B cell (primary cell): ENCODE data around the gene PGM1. TPM values are rescaled to one million over a fixed set of nuclear protein-coding genes. Genes with fewer than 3 reads are reported as not detected.

Experiments
- ATAC-seq: fragments of 200-7000 bp; cut with Tn5 transposase; one replicate; pipeline ENCODE4 v1.10.0; 2021; ENCODE audit warnings: low read depth, mild to moderate bottlenecking, moderate number of reproducible peaks, moderate library complexity
- CTCF ChIA-PET: fragments of 350-600 bp; sonication (Branson Sonifier 250); formaldehyde crosslinking; loops from one replicate; lab custom pipeline; 2021; ENCODE audit warnings: antibody characterized with exemption, inconsistent platforms; lab: Charles Lee
- POLR2A ChIA-PET: fragments of 350-600 bp; sonication (Branson Sonifier 250); formaldehyde crosslinking; loops from one replicate; lab custom pipeline; 2021; ENCODE audit warnings: antibody characterized with exemption; lab: Charles Lee
- DNase-seq: peaks from one replicate; pipeline ENCODE4 v3.0.0; 2013
- H2AFZ ChIP-seq: 2 replicates; pipeline ENCODE4 v1.6.1; 2012; ENCODE audit warnings: mild to moderate bottlenecking, low read depth, low read length; ENCODE audit not compliant: insufficient read depth, poor library complexity, severe bottlenecking
- H3K27ac ChIP-seq, 2 donors: 1 replicate in 1 of 2; 2 replicates in 1 of 2; pipeline ENCODE4 v1.5.1; 2012 to 2013; ENCODE audit warnings: low read length in 2 of 2, mild to moderate bottlenecking in 2 of 2, moderate library complexity in 1 of 2
- H3K27me3 ChIP-seq, 4 experiments: fragments of 200-600 bp in 1 of 4; sonication (generic) in 1 of 4; replicated peaks in 1 of 4; 1 replicate in 2 of 4; 2 replicates in 2 of 4; pipeline versions ENCODE4 v1.6.1 to v1.7.0; 2013 to 2016; ENCODE audit warnings: low read length in 3 of 4, mild to moderate bottlenecking in 2 of 4, mixed read lengths in 1 of 4, moderate library complexity in 1 of 4; ENCODE audit not compliant: insufficient read depth in 4 of 4, control insufficient read depth in 3 of 4; ENCODE audit errors: control extremely low read depth in 1 of 4
- H3K36me3 ChIP-seq, 2 experiments: replicated peaks in 1 of 2; 1 replicate in 1 of 2; 2 replicates in 1 of 2; pipeline versions ENCODE4 v1.6.1 to v1.7.1; 2013; ENCODE audit warnings: low read length in 1 of 2; ENCODE audit not compliant: insufficient read depth in 2 of 2, control insufficient read depth in 1 of 2; ENCODE audit errors: control extremely low read depth in 1 of 2, extremely low read depth in 1 of 2
- H3K4me1 ChIP-seq, 2 donors: fragments of 200-600 bp in 1 of 2; sonication (generic) in 1 of 2; 1 replicate in 1 of 2; 2 replicates in 1 of 2; pipeline versions ENCODE4 v1.5.1 to v1.6.1; 2013 to 2017; ENCODE audit warnings: low read length in 2 of 2; ENCODE audit not compliant: control insufficient read depth in 2 of 2, insufficient read depth in 2 of 2
- H3K4me2 ChIP-seq: replicated peaks from 2 replicates; pipeline ENCODE3; 2012; ENCODE audit warnings: mild to moderate bottlenecking, low read depth, low read length; ENCODE audit not compliant: poor library complexity, severe bottlenecking
- H3K4me3 ChIP-seq, 5 experiments: fragments of 200-600 bp in 1 of 5; sonication (generic) in 1 of 5; 1 replicate in 3 of 5; 2 replicates in 2 of 5; pipeline versions ENCODE4 v1.5.1 to v1.7.0; 2011 to 2016; ENCODE audit warnings: low read length in 4 of 5, mild to moderate bottlenecking in 4 of 5, low read depth in 2 of 5, control low read depth in 1 of 5, moderate library complexity in 1 of 5; ENCODE audit not compliant: insufficient read depth in 1 of 5; ENCODE audit errors: control extremely low read depth in 1 of 5, extremely low read depth in 1 of 5
- H3K79me2 ChIP-seq: fragments of 200-600 bp; sonication (generic); one replicate; pipeline ENCODE4 v1.6.0; 2016; ENCODE audit warnings: low read length; ENCODE audit not compliant: control insufficient read depth, insufficient read depth
- H3K9ac ChIP-seq: fragments of 200-600 bp; sonication (generic); 2 replicates; pipeline ENCODE4 v1.6.1; 2017; ENCODE audit warnings: mild to moderate bottlenecking, low read length, moderate library complexity
- H3K9me3 ChIP-seq, 3 donors: one replicate each; pipeline versions ENCODE4 v1.6.1 to v1.7.1; 2013; ENCODE audit warnings: low read length in 2 of 3; ENCODE audit not compliant: control insufficient read depth in 2 of 3, insufficient read depth in 1 of 3; ENCODE audit errors: control extremely low read depth in 1 of 3
- H4K20me1 ChIP-seq: 2 replicates; pipeline ENCODE4 v1.6.0; 2012; ENCODE audit warnings: mild to moderate bottlenecking, low read length; ENCODE audit not compliant: insufficient read depth, control insufficient read depth, poor library complexity, severe bottlenecking
- H3K27ac Mint-ChIP-seq: one replicate; pipeline ENCODE4 v1.8.0; 2021; ENCODE audit warnings: mixed read lengths
- H3K27me3 Mint-ChIP-seq: one replicate; pipeline ENCODE4 v1.8.0; 2021; ENCODE audit warnings: mixed read lengths
- H3K4me1 Mint-ChIP-seq: one replicate; pipeline ENCODE4 v1.8.0; 2021; ENCODE audit warnings: mixed read lengths
- H3K4me3 Mint-ChIP-seq: one replicate; pipeline ENCODE4 v1.8.0; 2021; ENCODE audit warnings: mixed read lengths
- H3K9me3 Mint-ChIP-seq: one replicate; pipeline ENCODE4 v1.8.0; 2022; ENCODE audit warnings: mixed read lengths; ENCODE audit not compliant: insufficient read depth
- CTCF ChIP-seq: fragments of 200-600 bp; IDR thresholded peaks from one replicate; pipeline ENCODE4 v1.8.0; 2022; ENCODE audit warnings: antibody characterized with exemption, mild to moderate bottlenecking
- EZH2 ChIP-seq: IDR thresholded peaks from 2 replicates; pipeline ENCODE4 v1.6.1; 2012; ENCODE audit warnings: borderline replicate concordance, low read depth, mild to moderate bottlenecking, moderate library complexity, low read length; ENCODE audit not compliant: insufficient read depth, poor library complexity, severe bottlenecking
- WGBS: methylation state at CpG from one replicate; pipeline ENCODE4 v1.1.5; 2013; ENCODE audit warnings: missing lambda C conversion rate; ENCODE audit not compliant: insufficient coverage; 5-methylcytosine and 5-hydroxymethylcytosine counted together
- intact Hi-C: fragments of 100-400 bp; cut with micrococcal nuclease; formaldehyde crosslinking; loops from one replicate; pipeline ENCODE4 v1.10.0; 2022
- polyA plus RNA-seq: library from polyadenylated mRNA; depleted of rRNA; stranded (reverse); fragments of >200 nt; gene quantifications from 2 replicates; pipeline ENCODE4 v1.2.3, GENCODE V29; 2012
- total RNA-seq, 2 donors: library from RNA; stranded (reverse); fragments of 120-200 nt in 1 of 2; gene quantifications; 1 replicate in 1 of 2; 2 replicates in 1 of 2; pipeline versions ENCODE4 v1.2.3 to v1.2.4, GENCODE V29; 2013 to 2022

The PGM1 gene
- total and polyA plus RNA-seq, 2 donors (not counting 1 experiment from before 2014, with no cell fraction given), result 4.2 to 13.2 TPM

GRCh38 chr1:63690966-63691700, 97.9 kb downstream of the PGM1 start:
- peaks cover 6% of the 10 kb centered on the region for H3K27me3 Mint-ChIP-seq
- intact Hi-C loops, result loop anchor here (5.0 kb wide), 1 partner anchor 74 kb away; no protein-coding TSS in a partner anchor

More at GRCh38 chr1:63690966-63691700, 97.9 kb downstream of the PGM1 start:
- Mint-ChIP-seq H3K9me3 (no peaks in the 10 kb centered on the region), H3K27ac (no peak overlapping the region), H3K4me1 (no peaks in the 10 kb centered on the region), H3K4me3 (no peak overlapping the region)
- no peak overlapping the region for H3K9ac ChIP-seq
- ChIA-PET POLR2A (interaction anchor here (0.6 to 1.4 kb wide), 2 partner anchors 218 to 224 kb away, joined by 3 to 4 read pairs; no protein-coding TSS in a partner anchor), CTCF (interaction anchor here (0.6 to 6.6 kb wide), 50 partner anchors 8 to 1461 kb away, joined by 3 to 153 read pairs (median 6); partner anchors contain the start of gene ROR1)
- TF ChIP-seq EZH2 (no peak), CTCF (no peak)
- 86% methylated on average over 5 of the region's 6 CpGs for WGBS
- no peak overlapping the region for H3K4me3 ChIP-seq
- H3K27me3 ChIP-seq, result peaks cover 0 to 7% (median 0%) of the 10 kb centered on the region in 4 experiments
- H3K4me1 ChIP-seq, result no peaks in the 10 kb centered on the region
- H3K36me3 ChIP-seq, result no peaks in the 10 kb centered on the region
- H3K27ac ChIP-seq, result no peak overlapping the region
- H4K20me1 ChIP-seq, result no peaks in the 10 kb centered on the region
- no peak overlapping the region for H2AFZ ChIP-seq
- DNase-seq (no peak), ATAC-seq (no peak)
- H3K4me2 ChIP-seq, result no peak overlapping the region
- no peaks in the 10 kb centered on the region for H3K9me3 ChIP-seq
- no peaks in the 10 kb centered on the region for H3K79me2 ChIP-seq
